ENCODE measurements around the gene TINAGL1.

GRCh38 chr1:31621498-31621820, 45.1 kb downstream of the TINAGL1 start:
- TF ChIP-seq CTCF (IDR thresholded peaks at IDR 0.05) = no peak
- TF ChIP-seq POLR2AphosphoS5 (IDR thresholded peaks at IDR 0.05) = no peak
- no peak for TF ChIP-seq POLR2A (IDR thresholded peaks at IDR 0.05)
